ENCODE data around the gene LAMA2. TPM values are rescaled to one million over a fixed set of nuclear protein-coding genes. Genes with fewer than 3 reads are reported as not detected.

Gene LAMA2
- total RNA-seq, 4 donors from 2014 or later, result 15.1 to 27.3 (median 25.0) TPM

GRCh38 chr6:128888444-128889175 is 5.7 kb downstream of the LAMA2 start:
- DNase-seq (ENCODE audit: low spot score in 2 of 2), result no peak
- Histone ChIP-seq H3K4me3 (no peak overlapping the region), H3K4me1 (no peaks in the 10 kb centered on the region), H3K27ac (no peak overlapping the region), H3K27me3 (no peaks in the 10 kb centered on the region), H3K9me3 (no peaks in the 10 kb centered on the region), H3K36me3 (no peaks in the 10 kb centered on the region)
- no peak for TF ChIP-seq POLR2A (IDR thresholded peaks at IDR 0.05)
- no peak for TF ChIP-seq CTCF (IDR thresholded peaks at IDR 0.05)
- TF ChIP-seq EP300 (IDR thresholded peaks at IDR 0.05), result no peak
- no peak for TF ChIP-seq POLR2AphosphoS5 (IDR thresholded peaks at IDR 0.05)
- WGBS, result 89% methylated on average over 5 of the region's 5 CpGs

DNA sequence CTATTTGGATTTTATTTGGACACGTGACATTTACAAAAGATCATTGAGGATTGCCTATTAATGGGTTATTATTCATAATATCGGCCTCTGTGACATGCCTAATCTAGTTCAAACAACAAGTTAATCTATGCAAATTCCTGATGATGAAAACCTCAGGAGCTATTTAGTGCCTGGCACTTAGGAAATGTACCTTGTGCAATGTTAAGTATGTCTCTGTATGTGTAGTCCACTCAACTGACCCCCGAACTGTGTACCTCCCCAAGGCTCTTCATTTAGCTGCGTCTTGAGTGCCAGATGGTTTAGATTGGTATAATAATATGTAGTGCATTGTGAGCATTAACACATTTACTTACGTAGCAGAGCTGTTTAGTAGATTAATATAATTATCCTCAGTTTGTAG is 6.9 kb downstream of the LAMA2 start:
- DNase-seq (ENCODE audit: low spot score in 2 of 2), result no peak
- TF ChIP-seq POLR2AphosphoS5 (IDR thresholded peaks at IDR 0.05), result no peak
- TF ChIP-seq EP300 (IDR thresholded peaks at IDR 0.05), result no peak
- TF ChIP-seq CTCF (IDR thresholded peaks at IDR 0.05), result no peak
- TF ChIP-seq POLR2A (IDR thresholded peaks at IDR 0.05), result no peak
- no peak overlapping the region for H3K27ac ChIP-seq
- 79% methylated on average over 5 of the region's 5 CpGs for WGBS
- H3K4me3 ChIP-seq, result no peak overlapping the region
- H3K4me1 ChIP-seq, result no peaks in the 10 kb centered on the region
- H3K27me3 ChIP-seq, result no peaks in the 10 kb centered on the region
- H3K9me3 ChIP-seq, result no peaks in the 10 kb centered on the region
- no peaks in the 10 kb centered on the region for H3K36me3 ChIP-seq

DNA sequence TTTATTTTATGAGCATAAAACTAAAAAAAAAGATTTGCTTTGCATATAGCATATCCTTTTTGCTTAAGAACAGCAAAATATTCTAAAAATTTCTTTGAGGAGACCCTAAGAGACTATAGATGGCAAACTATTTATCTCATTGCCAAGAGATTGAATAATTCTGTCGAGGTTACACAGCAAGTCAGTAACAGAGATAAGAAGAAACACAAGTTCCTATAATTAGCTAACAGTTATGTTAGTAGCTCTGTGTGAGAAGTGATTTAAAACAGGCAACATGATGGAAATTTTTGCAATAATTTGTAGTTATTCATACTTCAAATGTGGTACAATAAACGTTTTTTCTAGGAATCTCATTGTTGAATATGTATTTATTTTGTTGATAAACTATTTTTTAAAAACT is 9.1 kb downstream of the LAMA2 start:
- no peaks in the 10 kb centered on the region for H3K27me3 ChIP-seq
- H3K4me1 ChIP-seq, result no peaks in the 10 kb centered on the region
- H3K4me3 ChIP-seq, result no peak overlapping the region
- no peaks in the 10 kb centered on the region for H3K9me3 ChIP-seq
- no peaks in the 10 kb centered on the region for H3K36me3 ChIP-seq
- no peak overlapping the region for H3K27ac ChIP-seq
- DNase-seq (ENCODE audit: low spot score in 2 of 2), result no peak
- TF ChIP-seq EP300 (IDR thresholded peaks at IDR 0.05) (no peak), CTCF (IDR thresholded peaks at IDR 0.05) (no peak), POLR2AphosphoS5 (IDR thresholded peaks at IDR 0.05) (no peak), POLR2A (IDR thresholded peaks at IDR 0.05) (no peak)
- WGBS, result 23% methylated on average over 2 of the region's 2 CpGs

DNA sequence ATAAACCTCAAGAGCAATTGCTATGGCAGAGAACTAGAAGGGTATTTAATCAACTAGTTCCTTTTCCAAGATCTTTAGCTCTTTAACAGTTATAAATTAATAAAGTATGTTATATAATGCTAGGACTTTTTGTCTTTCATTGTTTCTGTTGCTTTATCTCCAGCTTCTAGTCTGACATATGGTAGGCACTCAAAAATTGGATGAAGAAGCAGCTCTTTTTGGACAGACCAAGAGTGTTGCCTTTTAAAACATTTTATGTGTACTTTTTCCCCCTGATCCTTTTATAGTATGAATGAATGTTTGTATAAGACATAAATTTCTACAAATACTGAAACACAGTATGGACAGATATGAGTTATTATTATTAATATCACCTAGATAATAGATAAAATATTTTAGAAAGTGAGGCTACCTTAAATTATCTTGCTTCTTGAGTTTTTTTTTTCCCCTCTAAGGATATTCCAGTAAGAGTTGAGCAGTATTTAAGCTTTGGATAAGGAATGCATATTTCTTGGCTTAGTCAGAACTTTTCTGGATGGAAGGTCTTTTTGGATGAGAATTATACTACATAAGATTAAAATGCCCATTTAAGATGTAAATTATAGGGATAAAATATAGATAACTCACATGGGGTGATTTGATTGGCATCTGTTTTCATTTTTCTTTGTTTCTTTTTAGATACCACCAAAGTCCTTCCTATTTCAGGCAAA is 16.6 kb downstream of the LAMA2 start:
- no peaks in the 10 kb centered on the region for H3K4me1 ChIP-seq
- H3K9me3 ChIP-seq, result no peaks in the 10 kb centered on the region
- TF ChIP-seq POLR2AphosphoS5 (IDR thresholded peaks at IDR 0.05), result no peak
- no peak for TF ChIP-seq EP300 (IDR thresholded peaks at IDR 0.05)
- no peak for TF ChIP-seq CTCF (IDR thresholded peaks at IDR 0.05)
- no peak for TF ChIP-seq POLR2A (IDR thresholded peaks at IDR 0.05)
- no peak overlapping the region for H3K4me3 ChIP-seq
- DNase-seq (ENCODE audit: low spot score in 2 of 2), result no peak
- no peak overlapping the region for H3K27ac ChIP-seq
- H3K36me3 ChIP-seq, result no peaks in the 10 kb centered on the region
- no peaks in the 10 kb centered on the region for H3K27me3 ChIP-seq

DNA sequence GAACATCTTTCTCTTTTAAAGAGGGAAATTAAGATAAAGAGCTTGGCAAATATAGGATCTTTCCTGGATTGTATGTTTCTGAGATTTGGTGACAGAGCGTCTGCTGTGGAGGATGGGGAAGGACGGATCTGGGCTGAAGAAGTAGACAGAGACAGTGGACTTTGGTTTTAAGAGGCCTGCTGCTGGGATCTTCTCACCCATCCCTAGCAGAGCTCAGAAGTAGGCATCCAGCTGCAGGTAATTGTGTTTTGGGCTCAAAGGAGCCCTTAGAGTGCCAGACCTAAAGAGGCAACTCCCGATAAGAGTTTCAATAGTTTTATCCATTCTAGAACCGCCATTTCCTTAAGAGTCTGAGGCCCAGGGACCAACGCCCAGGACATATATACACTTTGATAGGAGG is 20.8 kb downstream of the LAMA2 start:
- H3K27ac ChIP-seq, result no peak overlapping the region
- WGBS, result 93% methylated on average over 5 of the region's 5 CpGs
- DNase-seq (ENCODE audit: low spot score in 2 of 2), result no peak
- no peak for TF ChIP-seq CTCF (IDR thresholded peaks at IDR 0.05)
- TF ChIP-seq EP300 (IDR thresholded peaks at IDR 0.05), result no peak
- no peak for TF ChIP-seq POLR2AphosphoS5 (IDR thresholded peaks at IDR 0.05)
- TF ChIP-seq POLR2A (IDR thresholded peaks at IDR 0.05), result no peak
- H3K4me1 ChIP-seq, result no peaks in the 10 kb centered on the region
- no peaks in the 10 kb centered on the region for H3K9me3 ChIP-seq
- no peaks in the 10 kb centered on the region for H3K27me3 ChIP-seq
- H3K36me3 ChIP-seq, result no peaks in the 10 kb centered on the region
- no peak overlapping the region for H3K4me3 ChIP-seq

Measured in suprapubic skin (tissue), 4 donors.